Measurements from ENCODE around the gene NEAT1.
A peak's percentile ranks its signal among the peaks of the same experiment; 100 is the strongest.
"Not testable (repeated sequence)": the region's sequence is repeated elsewhere in the genome, so short reads cannot be mapped to it uniquely, and the experiment has no call there.

The NEAT1 gene

GRCh38 chr11:65412271-65413076 lies 10.1 kb upstream of the NEAT1 start:
- Mint-ChIP-seq H3K27ac (no peak overlapping the region), H3K4me3 (no peak overlapping the region), H3K9me3 (ENCODE audit: low read depth) (no peaks in the 10 kb centered on the region), H3K36me3 (no peaks in the 10 kb centered on the region), H3K27me3 (no peaks in the 10 kb centered on the region), H3K4me1 (ENCODE audit: low read depth) (peaks cover 21% of the 10 kb centered on the region)

GRCh38 chr11:65413077-65413664 lies 9.4 kb upstream of the NEAT1 start:
- H3K27ac Mint-ChIP-seq; H3K4me3 Mint-ChIP-seq; H3K9me3 Mint-ChIP-seq (ENCODE audit: low read depth); H3K27me3 Mint-ChIP-seq; H3K36me3 Mint-ChIP-seq: not testable (repeated sequence)
- H3K4me1 Mint-ChIP-seq (ENCODE audit: low read depth) = peaks cover 28% of the 10 kb centered on the region

GRCh38 chr11:65414776-65415498 lies 7.7 kb upstream of the NEAT1 start:
- Mint-ChIP-seq H3K4me3 (no peak overlapping the region), H3K36me3 (no peaks in the 10 kb centered on the region), H3K4me1 (ENCODE audit: low read depth) (peaks cover 40% of the 10 kb centered on the region), H3K9me3 (ENCODE audit: low read depth) (no peaks in the 10 kb centered on the region), H3K27ac (no peak overlapping the region), H3K27me3 (no peaks in the 10 kb centered on the region)

- no peaks in the 10 kb centered on the region for H3K36me3 Mint-ChIP-seq
- H3K27ac Mint-ChIP-seq = peak overlapping the region; percentile 70
- H3K9me3 Mint-ChIP-seq (ENCODE audit: low read depth) = no peaks in the 10 kb centered on the region
- H3K27me3 Mint-ChIP-seq = no peaks in the 10 kb centered on the region
- H3K4me1 Mint-ChIP-seq (ENCODE audit: low read depth) = peaks cover 47% of the 10 kb centered on the region
- H3K4me3 Mint-ChIP-seq = peak overlapping the region; percentile 86
Measured at GRCh38 chr11:65415499-65416340, 6.9 kb upstream of the NEAT1 start.

- peaks cover 53% of the 10 kb centered on the region for H3K4me1 Mint-ChIP-seq (ENCODE audit: low read depth)
- no peaks in the 10 kb centered on the region for H3K36me3 Mint-ChIP-seq
- peak overlapping the region; percentile 86 for H3K4me3 Mint-ChIP-seq
- peak overlapping the region; percentile 99 for H3K27ac Mint-ChIP-seq
- no peaks in the 10 kb centered on the region for H3K27me3 Mint-ChIP-seq
- no peaks in the 10 kb centered on the region for H3K9me3 Mint-ChIP-seq (ENCODE audit: low read depth)
Measured at GRCh38 chr11:65416341-65416824, 6.2 kb upstream of the NEAT1 start.

GRCh38 chr11:65416841-65417701 lies 5.5 kb upstream of the NEAT1 start:
- Mint-ChIP-seq H3K4me1 (ENCODE audit: low read depth) (peaks cover 53% of the 10 kb centered on the region), H3K27ac (peak overlapping the region; percentile 99), H3K36me3 (no peaks in the 10 kb centered on the region), H3K9me3 (ENCODE audit: low read depth) (no peaks in the 10 kb centered on the region), H3K4me3 (peak overlapping the region; percentile 86), H3K27me3 (no peaks in the 10 kb centered on the region)

- Mint-ChIP-seq H3K4me1 (ENCODE audit: low read depth) (peaks cover 55% of the 10 kb centered on the region), H3K27ac (peak overlapping the region; percentile 99), H3K36me3 (peaks cover 3% of the 10 kb centered on the region), H3K4me3 (peak overlapping the region; percentile 86), H3K9me3 (ENCODE audit: low read depth) (no peaks in the 10 kb centered on the region), H3K27me3 (no peaks in the 10 kb centered on the region)
Measured at GRCh38 chr11:65417702-65418430, 4.7 kb upstream of the NEAT1 start.

GRCh38 chr11:65418431-65418680 lies 4.2 kb upstream of the NEAT1 start:
- peak overlapping the region; percentile 99 for H3K27ac Mint-ChIP-seq
- H3K9me3 Mint-ChIP-seq (ENCODE audit: low read depth) = no peaks in the 10 kb centered on the region
- peaks cover 5% of the 10 kb centered on the region for H3K36me3 Mint-ChIP-seq
- peak overlapping the region; percentile 86 for H3K4me3 Mint-ChIP-seq
- H3K4me1 Mint-ChIP-seq (ENCODE audit: low read depth) = peaks cover 56% of the 10 kb centered on the region
- no peaks in the 10 kb centered on the region for H3K27me3 Mint-ChIP-seq

GRCh38 chr11:65418681-65419459 lies 3.7 kb upstream of the NEAT1 start:
- no peaks in the 10 kb centered on the region for H3K27me3 Mint-ChIP-seq
- no peaks in the 10 kb centered on the region for H3K9me3 Mint-ChIP-seq (ENCODE audit: low read depth)
- peak overlapping the region; percentile 99 for H3K27ac Mint-ChIP-seq
- H3K4me1 Mint-ChIP-seq (ENCODE audit: low read depth) = peaks cover 56% of the 10 kb centered on the region
- H3K36me3 Mint-ChIP-seq = peaks cover 8% of the 10 kb centered on the region
- H3K4me3 Mint-ChIP-seq = peak overlapping the region; percentile 86

- Mint-ChIP-seq H3K27me3 (no peaks in the 10 kb centered on the region), H3K9me3 (ENCODE audit: low read depth) (no peaks in the 10 kb centered on the region), H3K27ac (peak overlapping the region; percentile 99), H3K4me1 (ENCODE audit: low read depth) (peaks cover 58% of the 10 kb centered on the region), H3K4me3 (peak overlapping the region; percentile 86), H3K36me3 (peaks cover 11% of the 10 kb centered on the region)
Measured at GRCh38 chr11:65419460-65419771, 3.2 kb upstream of the NEAT1 start.

GRCh38 chr11:65419772-65420481 lies 2.7 kb upstream of the NEAT1 start:
- Mint-ChIP-seq H3K36me3 (peaks cover 14% of the 10 kb centered on the region), H3K9me3 (ENCODE audit: low read depth) (no peaks in the 10 kb centered on the region)

GRCh38 chr11:65420506-65420905 lies 2.1 kb upstream of the NEAT1 start:
- peaks cover 59% of the 10 kb centered on the region for H3K4me1 Mint-ChIP-seq (ENCODE audit: low read depth)
- peak overlapping the region; percentile 99 for H3K4me3 Mint-ChIP-seq
- H3K27me3 Mint-ChIP-seq = no peaks in the 10 kb centered on the region
- peak overlapping the region; percentile 99 for H3K27ac Mint-ChIP-seq
- peaks cover 14% of the 10 kb centered on the region for H3K36me3 Mint-ChIP-seq
- no peaks in the 10 kb centered on the region for H3K9me3 Mint-ChIP-seq (ENCODE audit: low read depth)

More at GRCh38 chr11:65419772-65420481, 2.7 kb upstream of the NEAT1 start:
- H3K4me1 Mint-ChIP-seq (ENCODE audit: low read depth) = peaks cover 60% of the 10 kb centered on the region
- peak overlapping the region; percentile 99 for H3K27ac Mint-ChIP-seq
- peak overlapping the region; percentile 86 for H3K4me3 Mint-ChIP-seq
- no peaks in the 10 kb centered on the region for H3K27me3 Mint-ChIP-seq
